ENCODE measurements around the gene UBE2J2.
A peak's percentile ranks its signal among the peaks of the same experiment; 100 is the strongest.

Gene UBE2J2

GRCh38 chr1:1310109-1310385 is 36.4 kb upstream of the UBE2J2 start:
- H3K27ac ChIP-seq (ENCODE audit: low read length): no peak overlapping the region

GRCh38 chr1:1309251-1310108 is 35.8 kb upstream of the UBE2J2 start:
- Histone ChIP-seq H4K20me1 (ENCODE audit: insufficient read depth, low read length) (0 out of 2 replicates have a peak, but pooled peaks cover 3% of the 10 kb centered on the region), H2AFZ (ENCODE audit: low read depth, low read length) (no peak overlapping the region), H3K4me2 (ENCODE audit: low read length) (peak overlapping the region; percentile 90), H3K79me2 (ENCODE audit: low read length) (peaks cover 4% of the 10 kb centered on the region), H3K9me3 (ENCODE audit: insufficient read depth, low read length) (no peaks in the 10 kb centered on the region), H3K36me3 (replicated peaks; ENCODE audit: low read depth, low read length) (peaks cover 20% of the 10 kb centered on the region), H3K9ac (ENCODE audit: low read length) (peak overlapping the region; percentile 74), H3K27me3 (ENCODE audit: low read depth, low read length) (no peaks in the 10 kb centered on the region), H3K27ac (ENCODE audit: low read length) (no peak overlapping the region; the same call in 1 of the 2 replicates), H3K4me1 (ENCODE audit: low read length) (peaks cover 27% of the 10 kb centered on the region), H3K4me3 (ENCODE audit: low read length) (peak overlapping the region; percentile 90)
- TF ChIP-seq CTCF (IDR thresholded peaks at IDR 0.05; ENCODE audit: low read depth, low read length): no peak
- TF ChIP-seq EZH2phosphoT487 (IDR thresholded peaks at IDR 0.05; ENCODE audit: low read depth): no peak

More at GRCh38 chr1:1310109-1310385, 36.4 kb upstream of the UBE2J2 start:
- Histone ChIP-seq H3K4me2 (ENCODE audit: low read length) (peak overlapping the region; percentile 90), H4K20me1 (ENCODE audit: insufficient read depth, low read length) (0 out of 2 replicates have a peak, but pooled peaks cover 3% of the 10 kb centered on the region), H2AFZ (ENCODE audit: low read depth, low read length) (no peak overlapping the region), H3K36me3 (replicated peaks; ENCODE audit: low read depth, low read length) (peaks cover 23% of the 10 kb centered on the region), H3K4me1 (ENCODE audit: low read length) (peaks cover 26% of the 10 kb centered on the region), H3K79me2 (ENCODE audit: low read length) (peaks cover 4% of the 10 kb centered on the region), H3K9ac (ENCODE audit: low read length) (no peak overlapping the region), H3K27me3 (ENCODE audit: low read depth, low read length) (no peaks in the 10 kb centered on the region), H3K4me3 (ENCODE audit: low read length) (no peak overlapping the region), H3K9me3 (ENCODE audit: insufficient read depth, low read length) (no peaks in the 10 kb centered on the region)
- no peak for TF ChIP-seq CTCF (IDR thresholded peaks at IDR 0.05; ENCODE audit: low read depth, low read length)
- no peak for TF ChIP-seq EZH2phosphoT487 (IDR thresholded peaks at IDR 0.05; ENCODE audit: low read depth)

GRCh38 chr1:1308756-1309250 is 35.1 kb upstream of the UBE2J2 start:
- H3K4me1 ChIP-seq (ENCODE audit: low read length): peaks cover 27% of the 10 kb centered on the region
- H4K20me1 ChIP-seq (ENCODE audit: insufficient read depth, low read length): 0 out of 2 replicates have a peak, but pooled peaks cover 3% of the 10 kb centered on the region
- H3K4me3 ChIP-seq (ENCODE audit: low read length): peak overlapping the region; percentile 90
- H3K27ac ChIP-seq (ENCODE audit: low read length): peak overlapping the region; percentile 10; the same call in 1 of the 2 replicates
- peak overlapping the region; percentile 90 for H3K4me2 ChIP-seq (ENCODE audit: low read length)
- no peak for TF ChIP-seq EZH2phosphoT487 (IDR thresholded peaks at IDR 0.05; ENCODE audit: low read depth)
- no peak for TF ChIP-seq CTCF (IDR thresholded peaks at IDR 0.05; ENCODE audit: low read depth, low read length)
- no peak overlapping the region; the same call in 1 of the 2 replicates for H2AFZ ChIP-seq (ENCODE audit: low read depth, low read length)
- peaks cover 4% of the 10 kb centered on the region for H3K79me2 ChIP-seq (ENCODE audit: low read length)
- peak overlapping the region; percentile 74 for H3K9ac ChIP-seq (ENCODE audit: low read length)
- H3K27me3 ChIP-seq (ENCODE audit: low read depth, low read length): no peaks in the 10 kb centered on the region
- peaks cover 15% of the 10 kb centered on the region for H3K36me3 ChIP-seq (replicated peaks; ENCODE audit: low read depth, low read length)
- H3K9me3 ChIP-seq (ENCODE audit: insufficient read depth, low read length): no peaks in the 10 kb centered on the region

Measured in OCI-LY3 (cell line).